Tibial artery (tissue), 4 donors: Measurements from ENCODE around the gene TTC13.

Experiments used
- DNase-seq, 2 donors: peaks; one replicate each; pipeline ENCODE4 v3.0.0-alpha.2; 2019
- H3K27ac ChIP-seq, 2 donors: fragments of 200-600 bp; sonication (generic) in 1 of 2; 1 replicate in 1 of 2; 2 replicates in 1 of 2; pipeline ENCODE4 v1.5.1; 2018 to 2019; ENCODE audit warnings: mild to moderate bottlenecking in 1 of 2
- H3K27me3 ChIP-seq, 2 donors: fragments of 200-600 bp; sonication (generic) in 1 of 2; one replicate each; pipeline versions ENCODE4 v1.5.1 to v1.6.0; 2016 to 2019
- H3K36me3 ChIP-seq, 3 donors: fragments of 200-600 bp; sonication (generic) in 2 of 3; one replicate each; pipeline ENCODE4 v1.5.1; 2016 to 2019; ENCODE audit warnings: mild to moderate bottlenecking in 2 of 3
- H3K4me1 ChIP-seq, 4 donors: fragments of 200-600 bp; sonication (generic) in 2 of 4; 1 replicate in 3 of 4; 2 replicates in 1 of 4; pipeline ENCODE4 v1.5.1; 2016 to 2019
- H3K4me3 ChIP-seq, 2 donors: fragments of 200-600 bp; sonication (generic) in 1 of 2; 1 replicate in 1 of 2; 2 replicates in 1 of 2; pipeline ENCODE4 v1.5.1; 2018 to 2019; ENCODE audit warnings: mild to moderate bottlenecking in 2 of 2
- H3K9me3 ChIP-seq, 3 donors: fragments of 200-600 bp; sonication (generic) in 1 of 3; one replicate each; pipeline ENCODE4 v1.5.1; 2016 to 2019
- CTCF ChIP-seq, 2 experiments: fragments of 200-600 bp in 1 of 2; fragments of 450-650 bp in 1 of 2; IDR thresholded peaks; one replicate each; pipeline ENCODE4 v1.5.1; 2017 to 2019; ENCODE audit warnings: antibody characterized with exemption in 2 of 2, mild to moderate bottlenecking in 1 of 2, moderate library complexity in 1 of 2
- intact Hi-C: fragments of 100-400 bp; cut with DNase I; formaldehyde crosslinking; loops from one replicate; pipeline ENCODE4 v1.15.0; 2023; ENCODE audit warnings: low total_unique reads

Gene TTC13

DNA sequence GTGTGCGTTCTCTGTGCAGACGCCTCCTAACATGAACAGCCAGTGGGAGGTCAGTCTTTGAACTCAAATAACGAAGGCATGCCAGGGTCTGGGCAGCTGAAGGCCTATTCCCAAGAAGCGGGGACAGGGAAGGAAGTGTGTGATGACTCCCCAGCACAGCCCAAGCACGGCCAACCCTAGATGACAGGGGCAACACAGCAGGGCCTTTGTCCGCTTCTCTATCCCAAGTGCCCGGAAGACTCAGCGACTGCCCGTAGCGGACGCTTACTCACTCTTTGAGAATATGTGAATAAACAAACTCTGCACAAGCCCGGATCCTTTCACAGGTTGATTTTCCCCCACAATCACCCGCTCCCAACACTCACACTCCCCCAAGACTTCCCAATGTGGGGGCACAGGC, 121.6 kb downstream of the TTC13 start:
- Histone ChIP-seq H3K4me1 (peaks cover 3 to 97% (median 76%) of the 10 kb centered on the region in 4 donors), H3K36me3 (peaks cover 13 to 30% (median 13%) of the 10 kb centered on the region in 3 donors), H3K9me3 (no peaks in the 10 kb centered on the region), H3K4me3 (peak overlapping the region; percentile 11 to 17), H3K27me3 (no peaks in the 10 kb centered on the region), H3K27ac (peak overlapping the region; percentile 89 to 97)
- no peak for TF ChIP-seq CTCF (IDR thresholded peaks at IDR 0.05)
- peak in 1 of 2 donors; percentile 74 for DNase-seq
- intact Hi-C loops = no loop called here
